ENCODE data around the gene PBRM1. TPM values are rescaled to one million over a fixed set of nuclear protein-coding genes. Genes with fewer than 3 reads are reported as not detected.

The PBRM1 gene
- total RNA-seq, 4 donors from 2014 or later: 51.6 to 78.7 (median 74.0) TPM

- 96% methylated on average over 6 of the region's 6 CpGs for WGBS, 2 donors
Measured at GRCh38 chr3:52645549-52645948, 40.2 kb downstream of the PBRM1 start.

GRCh38 chr3:52636673-52637072, 49.0 kb downstream of the PBRM1 start:
- H3K4me3 ChIP-seq (ENCODE audit: low read depth, poor library complexity, severe bottlenecking): no peak overlapping the region
- TF ChIP-seq, protein P1, sequence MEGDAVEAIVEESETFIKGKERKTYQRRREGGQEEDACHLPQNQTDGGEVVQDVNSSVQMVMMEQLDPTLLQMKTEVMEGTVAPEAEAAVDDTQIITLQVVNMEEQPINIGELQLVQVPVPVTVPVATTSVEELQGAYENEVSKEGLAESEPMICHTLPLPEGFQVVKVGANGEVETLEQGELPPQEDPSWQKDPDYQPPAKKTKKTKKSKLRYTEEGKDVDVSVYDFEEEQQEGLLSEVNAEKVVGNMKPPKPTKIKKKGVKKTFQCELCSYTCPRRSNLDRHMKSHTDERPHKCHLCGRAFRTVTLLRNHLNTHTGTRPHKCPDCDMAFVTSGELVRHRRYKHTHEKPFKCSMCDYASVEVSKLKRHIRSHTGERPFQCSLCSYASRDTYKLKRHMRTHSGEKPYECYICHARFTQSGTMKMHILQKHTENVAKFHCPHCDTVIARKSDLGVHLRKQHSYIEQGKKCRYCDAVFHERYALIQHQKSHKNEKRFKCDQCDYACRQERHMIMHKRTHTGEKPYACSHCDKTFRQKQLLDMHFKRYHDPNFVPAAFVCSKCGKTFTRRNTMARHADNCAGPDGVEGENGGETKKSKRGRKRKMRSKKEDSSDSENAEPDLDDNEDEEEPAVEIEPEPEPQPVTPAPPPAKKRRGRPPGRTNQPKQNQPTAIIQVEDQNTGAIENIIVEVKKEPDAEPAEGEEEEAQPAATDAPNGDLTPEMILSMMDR (IDR thresholded peaks at IDR 0.05): no peak
- intact Hi-C loops (cut with DNase I; ENCODE audit: low total_unique reads): no loop called here
- peak in 1 of 2 donors; percentile 18 for DNase-seq (ENCODE audit: low spot score in 2 of 2)
- 24 to 29% methylated on average over 4 of the region's 4 CpGs for WGBS, 2 donors

More at GRCh38 chr3:52645549-52645948, 40.2 kb downstream of the PBRM1 start:
- no peak overlapping the region for H3K4me3 ChIP-seq (ENCODE audit: low read depth, poor library complexity, severe bottlenecking)
- DNase-seq (ENCODE audit: low spot score in 2 of 2): no peak
- TF ChIP-seq, protein P1 (IDR thresholded peaks at IDR 0.05): no peak
- intact Hi-C loops (cut with DNase I; ENCODE audit: low total_unique reads): no loop called here

DNA sequence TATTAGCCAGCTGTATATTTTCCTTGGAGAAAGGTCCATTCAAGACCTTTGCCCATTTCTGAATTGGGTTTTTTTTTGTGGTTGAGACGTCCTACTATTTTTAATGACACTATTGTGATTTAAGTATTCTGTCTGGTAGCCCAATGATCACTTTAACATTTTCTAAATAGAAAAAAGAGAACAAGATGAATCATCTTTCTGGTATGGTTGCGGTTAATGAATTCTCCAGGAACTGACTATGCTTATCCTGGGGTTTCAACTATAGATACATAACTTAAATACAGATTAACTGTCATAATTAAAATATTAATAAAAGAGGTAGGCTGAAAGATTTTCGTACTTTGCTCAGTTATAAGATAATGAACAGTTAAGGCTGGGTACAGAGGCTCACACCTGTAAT, 51.9 kb downstream of the PBRM1 start:
- intact Hi-C loops (cut with DNase I; ENCODE audit: low total_unique reads): loop anchor here (2.0 kb wide), 1 partner anchor 51 kb away; the partner anchor contains the start of gene PBRM1
- 92 to 93% methylated on average over 3 of the region's 3 CpGs for whole genome bisulfite sequencing, 2 donors
- TF ChIP-seq, protein P1 (IDR thresholded peaks at IDR 0.05): no peak
- no peak for TF ChIP-seq POLR2A (IDR thresholded peaks at IDR 0.05)
- no peak for DNase-seq (ENCODE audit: low spot score in 2 of 2)
- H3K4me3 ChIP-seq (ENCODE audit: low read depth, poor library complexity, severe bottlenecking): no peak overlapping the region

DNA sequence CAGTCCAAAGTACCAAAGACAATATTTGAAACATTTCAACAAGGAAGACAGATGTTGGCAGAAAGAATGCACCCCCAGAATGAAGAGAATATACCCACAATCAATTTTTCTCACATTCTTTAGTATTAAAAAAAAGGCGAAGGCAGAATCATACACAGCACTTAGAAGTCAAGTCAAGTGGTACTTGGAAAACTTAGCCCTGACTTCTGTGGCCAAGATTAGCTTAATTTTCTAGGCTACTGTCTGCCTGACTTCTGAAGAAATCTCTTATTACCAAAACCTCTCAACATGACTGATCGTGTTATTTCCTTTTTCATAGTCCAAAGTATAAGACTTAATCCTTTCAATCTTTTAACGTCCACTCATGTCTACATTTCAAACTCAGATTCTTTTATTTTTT, 60.7 kb downstream of the PBRM1 start:
- no peak for TF ChIP-seq POLR2A (IDR thresholded peaks at IDR 0.05)
- TF ChIP-seq, protein P1 (IDR thresholded peaks at IDR 0.05): no peak
- intact Hi-C loops (cut with DNase I; ENCODE audit: low total_unique reads): no loop called here
- no peak for DNase-seq (ENCODE audit: low spot score in 2 of 2)
- WGBS, 2 donors: 93 to 94% methylated on average over 3 of the region's 3 CpGs
- H3K4me3 ChIP-seq (ENCODE audit: low read depth, poor library complexity, severe bottlenecking): no peak overlapping the region

DNA sequence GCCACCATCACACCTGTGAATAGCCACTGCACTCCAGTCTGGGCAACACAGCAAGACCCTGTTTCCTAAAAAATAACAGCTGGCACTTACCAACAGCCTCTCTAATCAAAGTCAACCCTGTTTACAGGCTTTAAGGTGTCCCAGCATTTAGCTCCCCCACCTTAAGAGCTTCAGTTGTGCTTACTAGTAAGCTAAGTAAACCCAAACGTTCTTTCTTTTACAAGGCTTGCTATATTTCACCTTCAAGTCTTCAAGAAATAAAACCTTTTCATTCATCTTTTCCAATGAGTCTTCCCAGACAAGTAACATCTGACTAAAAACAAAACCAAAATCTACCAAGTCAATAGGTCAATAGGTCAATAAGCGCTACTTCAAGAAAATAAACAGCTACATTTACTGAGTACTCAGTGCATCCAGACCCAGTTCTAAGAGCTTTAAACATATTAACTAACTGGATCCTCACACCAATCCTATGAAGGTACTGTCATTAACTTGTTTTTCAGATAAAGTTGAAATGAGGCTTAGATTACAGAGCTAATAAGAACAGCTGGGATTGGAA, 62.4 kb downstream of the PBRM1 start:
- no peak overlapping the region for H3K4me3 ChIP-seq (ENCODE audit: low read depth, poor library complexity, severe bottlenecking)
- DNase-seq (ENCODE audit: low spot score in 2 of 2): no peak
- intact Hi-C loops (cut with DNase I; ENCODE audit: low total_unique reads): no loop called here
- WGBS, 2 donors: 69 to 73% methylated on average over 2 of the region's 2 CpGs
- TF ChIP-seq POLR2A (IDR thresholded peaks at IDR 0.05): no peak
- TF ChIP-seq, protein P1 (IDR thresholded peaks at IDR 0.05): no peak

GRCh38 chr3:52620580-52620979, 65.1 kb downstream of the PBRM1 start:
- no peak for DNase-seq (ENCODE audit: low spot score in 2 of 2)
- intact Hi-C loops (cut with DNase I; ENCODE audit: low total_unique reads): no loop called here
- WGBS, 2 donors: 83 to 85% methylated on average over 2 of the region's 2 CpGs
- TF ChIP-seq POLR2A (IDR thresholded peaks at IDR 0.05): no peak
- no peak overlapping the region for H3K4me3 ChIP-seq (ENCODE audit: low read depth, poor library complexity, severe bottlenecking)
